Measurements from ENCODE around the gene ZNHIT2.

ZNHIT2 gene

DNA sequence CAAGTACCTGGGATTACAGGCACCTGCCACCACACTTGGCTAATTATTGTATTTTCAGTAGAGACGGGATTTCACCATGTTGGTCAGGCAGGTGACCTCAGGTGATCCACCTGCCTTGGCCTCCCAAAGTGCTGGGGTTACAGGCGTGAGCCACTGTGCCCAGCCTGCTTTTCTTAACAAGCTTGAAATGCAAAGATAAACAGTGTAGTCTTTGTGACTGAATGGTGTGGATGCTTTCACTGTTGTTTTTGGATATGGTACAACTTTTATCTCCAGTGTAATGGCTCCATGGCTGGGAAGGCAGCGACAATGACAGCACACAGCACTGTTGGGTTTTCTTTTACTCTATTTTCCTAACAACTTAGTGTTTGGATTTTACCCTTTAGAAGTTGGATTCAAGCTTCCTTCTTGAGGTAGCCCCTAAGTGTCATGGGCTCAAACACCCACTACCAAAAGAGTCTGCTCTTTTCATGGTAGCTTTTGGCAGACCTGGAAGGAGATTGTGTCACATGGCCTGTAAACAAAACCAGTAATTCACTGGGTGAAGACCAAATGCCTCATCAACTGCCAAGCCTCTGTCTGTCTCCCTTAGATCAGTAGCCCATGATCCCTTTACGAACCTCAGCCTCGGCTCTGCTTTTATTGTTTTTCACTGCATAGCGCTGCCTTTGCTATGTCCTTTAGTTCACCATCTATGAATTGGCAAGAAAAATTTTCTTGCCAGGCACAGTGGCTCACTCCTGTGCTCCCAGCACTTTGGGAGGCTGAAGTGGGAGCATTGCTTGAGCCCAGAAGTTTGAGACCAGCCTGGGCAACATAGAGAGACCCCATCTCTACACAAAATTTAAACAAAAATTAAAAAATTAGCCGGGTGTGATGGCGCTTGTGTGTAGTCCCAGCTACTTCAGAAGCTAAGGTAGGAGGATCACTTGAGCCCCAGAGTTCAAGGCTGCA is 15.1 kb downstream of the ZNHIT2 start:
- no peak for DNase-seq

DNA sequence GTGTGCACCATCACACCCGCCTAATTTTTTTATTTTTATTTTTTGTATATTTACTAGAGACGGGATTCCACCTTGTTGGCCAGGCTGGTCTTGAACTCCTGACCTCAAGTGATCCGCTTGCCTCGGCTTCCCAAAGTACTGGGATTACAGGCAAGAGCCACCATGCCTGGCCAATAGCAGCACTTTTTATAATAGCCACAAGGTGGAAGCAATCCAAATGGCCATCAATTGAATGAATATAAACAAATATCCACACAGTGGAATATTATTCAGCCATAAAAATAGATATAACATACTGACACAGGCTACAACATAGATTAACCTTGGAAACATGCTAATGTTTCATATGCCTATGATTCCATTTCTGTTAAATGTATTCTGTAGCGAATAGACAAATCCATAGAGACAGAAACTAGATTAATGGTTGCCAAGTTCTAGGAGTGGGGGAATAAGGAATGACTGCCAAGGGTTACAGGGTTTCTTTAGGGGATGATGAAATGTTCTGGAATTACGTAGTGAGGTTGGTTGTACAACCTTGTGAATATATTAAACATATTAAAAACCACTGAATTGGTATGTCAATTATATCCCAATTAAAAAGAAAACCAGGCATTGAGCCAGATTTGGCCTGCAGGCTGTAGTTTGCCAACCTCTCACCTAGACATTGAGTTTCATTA is 16.7 kb downstream of the ZNHIT2 start:
- DNase-seq = no peak

DNA sequence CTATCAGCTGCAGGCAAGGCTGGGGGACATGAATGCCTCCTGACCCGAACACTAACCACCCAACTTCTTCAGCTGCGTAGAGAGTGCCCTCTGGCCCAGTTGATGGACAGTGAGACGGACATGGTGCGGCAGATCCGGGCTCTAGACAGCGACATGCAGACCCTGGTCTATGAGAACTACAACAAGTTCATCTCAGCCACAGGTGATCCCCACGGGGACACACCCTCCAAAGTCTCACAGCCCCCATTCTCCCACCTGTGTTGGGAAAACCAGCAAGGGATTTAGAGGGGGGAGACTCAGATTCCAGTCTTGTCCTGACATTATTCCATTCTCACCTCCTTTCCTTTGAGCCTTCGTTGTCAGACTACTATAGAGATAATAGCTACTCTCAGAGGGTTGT is 20.6 kb downstream of the ZNHIT2 start:
- no peak for DNase-seq

DNA sequence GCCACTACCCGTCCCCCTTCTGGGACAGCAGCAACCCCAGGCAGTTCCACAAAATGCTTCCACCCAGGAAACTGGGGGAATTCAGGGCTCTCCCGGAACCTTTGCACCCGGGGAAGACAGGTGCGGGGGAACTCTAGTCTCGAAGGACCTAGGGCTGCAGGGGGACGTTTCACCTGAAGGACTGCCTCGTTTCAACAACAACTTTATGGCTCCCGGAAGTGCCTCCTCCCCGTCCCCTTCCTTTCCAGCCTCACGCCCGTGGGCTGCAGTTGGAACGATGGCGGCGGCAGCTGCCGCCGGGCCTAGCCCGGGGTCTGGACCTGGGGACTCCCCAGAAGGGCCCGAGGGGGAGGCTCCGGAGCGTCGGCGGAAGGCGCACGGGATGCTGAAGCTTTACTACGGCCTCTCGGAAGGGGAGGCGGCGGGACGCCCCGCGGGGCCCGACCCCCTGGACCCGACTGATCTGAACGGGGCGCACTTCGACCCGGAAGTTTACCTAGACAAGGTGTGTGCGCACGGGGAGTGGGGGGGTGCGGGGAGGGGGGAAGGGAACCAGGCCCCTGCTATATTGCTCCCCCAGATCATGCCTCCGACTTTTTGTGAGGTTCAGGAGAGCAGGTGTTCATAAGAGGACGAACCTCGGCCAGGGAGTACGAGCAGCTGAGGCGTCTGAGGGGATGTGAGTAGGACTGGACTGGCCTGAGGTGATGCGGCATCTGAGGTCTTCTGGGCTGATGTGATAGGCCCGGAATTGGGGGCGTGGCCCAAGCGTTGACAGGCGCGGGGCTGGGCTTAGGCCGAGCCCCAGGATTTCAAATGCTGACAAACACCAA is 21.3 kb downstream of the ZNHIT2 start, which contains the start of gene VPS51:
Gene VPS51 (plus strand): TSS at position 241 of the 833 bp plus-strand sequence. CDS start 37 bp downstream, at position 278.
- DNase-seq = peak; percentile 74

DNA sequence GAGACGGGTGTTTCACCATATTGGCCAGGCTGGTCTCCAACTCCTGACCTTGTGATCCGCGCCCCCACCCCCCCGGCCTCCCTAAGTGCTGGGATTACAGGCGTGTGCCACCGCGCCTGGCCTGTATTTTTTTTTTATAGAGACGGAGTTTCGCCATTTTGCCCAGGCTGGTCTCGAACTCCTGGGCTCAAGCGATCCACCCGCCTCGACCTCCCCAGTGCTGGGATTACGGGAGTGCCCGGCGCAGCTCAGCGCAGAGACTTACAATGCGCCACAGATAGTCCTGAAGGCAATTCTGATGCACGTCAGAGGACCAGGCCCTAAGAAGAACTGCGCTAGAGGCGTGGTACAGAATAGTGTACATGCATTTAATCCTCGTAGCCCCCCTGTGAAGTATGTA is 22.1 kb downstream of the ZNHIT2 start:
- no peak for DNase-seq

DNA sequence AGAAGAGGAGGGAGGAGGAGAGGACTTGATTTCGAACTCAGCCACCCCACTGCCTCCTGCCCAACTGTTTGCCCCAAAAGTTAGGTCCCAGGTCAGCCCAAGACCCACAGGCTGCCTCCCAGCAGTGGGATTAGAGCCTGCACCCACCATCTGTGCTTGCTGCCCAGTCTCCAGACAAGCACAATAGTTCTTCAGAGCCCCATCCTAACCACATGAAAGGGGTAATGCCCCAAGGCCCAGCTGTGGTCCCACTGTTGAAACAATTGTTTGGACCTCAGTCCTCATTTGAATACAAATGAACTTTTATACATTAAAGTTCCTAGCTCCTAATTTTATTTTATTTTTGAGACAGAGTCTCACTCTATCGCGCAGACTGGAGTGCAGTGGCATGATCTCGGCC is 26.9 kb downstream of the ZNHIT2 start:
- no peak for DNase-seq

DNA sequence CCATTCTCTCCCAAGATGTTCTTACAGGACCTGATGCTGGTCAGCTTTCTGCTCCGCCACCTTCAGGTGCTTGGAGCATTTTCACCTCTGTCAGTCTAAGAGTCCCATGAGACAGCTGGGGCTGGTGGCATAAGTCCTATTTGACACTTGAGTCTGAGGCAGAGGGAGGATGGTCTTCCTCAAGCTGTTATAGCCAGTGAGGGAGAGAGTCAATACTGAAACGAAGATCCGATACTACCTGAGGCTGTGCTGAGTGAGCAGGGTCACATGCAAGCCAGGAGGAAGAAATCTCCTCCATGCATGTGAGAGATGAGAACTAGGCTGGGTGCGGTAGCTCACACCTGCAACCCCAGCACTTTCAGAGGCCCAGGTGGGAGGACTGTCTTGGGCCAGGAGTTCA is 27.9 kb downstream of the ZNHIT2 start:
- DNase-seq = no peak

DNA sequence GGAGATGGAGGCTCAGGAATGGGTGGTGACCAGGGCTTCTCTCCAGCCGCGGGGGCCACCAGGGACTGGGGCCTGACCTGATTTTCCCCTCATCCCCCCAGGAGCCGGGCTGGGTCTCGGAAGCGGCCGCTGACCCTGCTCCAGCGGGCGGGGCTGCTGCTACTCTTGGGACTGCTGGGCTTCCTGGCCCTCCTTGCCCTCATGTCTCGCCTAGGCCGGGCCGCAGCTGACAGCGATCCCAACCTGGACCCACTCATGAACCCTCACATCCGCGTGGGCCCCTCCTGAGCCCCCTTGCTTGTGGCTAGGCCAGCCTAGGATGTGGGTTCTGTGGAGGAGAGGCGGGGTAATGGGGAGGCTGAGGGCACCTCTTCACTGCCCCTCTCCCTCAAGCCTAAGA is 29.7 kb downstream of the ZNHIT2 start:
- no peak for DNase-seq

DNA sequence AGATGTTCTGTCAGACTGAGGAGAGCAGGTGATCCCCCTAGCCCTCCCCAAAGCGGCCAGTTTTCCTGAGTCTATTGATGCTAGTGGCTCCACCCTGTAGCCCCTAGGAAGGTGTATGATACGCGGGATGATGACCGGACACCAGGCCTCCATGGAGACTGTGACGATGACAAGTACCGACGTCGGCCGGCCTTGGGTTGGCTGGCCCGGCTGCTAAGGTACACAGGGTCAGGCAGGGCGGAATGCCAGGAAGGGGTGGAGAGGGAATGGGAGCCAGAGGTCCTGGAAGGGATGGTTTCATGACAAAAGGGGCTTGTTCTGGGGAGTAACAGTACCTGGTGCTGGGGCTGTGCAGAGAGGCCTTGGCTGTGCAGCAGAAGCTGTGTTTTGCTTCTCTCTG is 30.3 kb downstream of the ZNHIT2 start:
- DNase-seq = no peak

DNA sequence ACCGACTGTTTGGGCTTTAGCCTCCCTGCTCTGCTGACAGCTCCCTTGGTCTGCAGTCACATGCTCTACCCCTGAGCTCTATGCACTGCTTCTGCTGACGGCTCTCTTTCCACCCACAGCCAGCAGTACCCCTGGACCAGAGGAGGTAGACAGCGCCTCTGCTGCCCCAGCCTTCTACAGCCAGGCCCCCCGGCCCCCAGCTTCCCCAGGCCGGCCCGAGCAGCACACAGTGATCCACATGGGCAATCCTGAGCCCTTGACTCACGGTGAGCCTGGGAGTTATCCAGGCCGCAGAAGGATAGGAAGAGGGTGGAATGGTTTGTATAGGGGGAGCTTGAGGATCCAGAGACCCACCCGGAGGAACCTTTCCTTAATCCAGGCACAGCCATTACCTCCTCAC is 30.7 kb downstream of the ZNHIT2 start:
- DNase-seq = no peak

DNA sequence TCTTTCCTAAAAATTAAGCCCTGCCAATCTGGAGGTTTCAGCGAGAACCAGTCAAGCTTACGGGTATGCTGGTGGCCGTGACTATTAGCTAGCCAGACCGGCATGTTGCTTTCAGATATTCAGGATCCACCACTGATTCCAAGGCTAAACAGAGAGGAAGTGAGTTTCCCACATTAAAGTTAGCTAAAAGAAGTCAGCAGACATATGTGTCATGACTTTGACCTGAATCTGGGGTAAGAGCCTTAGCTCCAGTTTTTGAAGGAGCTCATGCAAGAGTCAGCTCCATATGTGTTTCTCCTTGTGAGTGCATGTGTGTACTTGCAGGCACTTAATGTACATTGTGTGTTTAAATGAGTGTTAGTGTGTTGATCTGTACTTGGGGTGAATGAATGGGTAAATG is 32.1 kb downstream of the ZNHIT2 start:
- DNase-seq = no peak

DNA sequence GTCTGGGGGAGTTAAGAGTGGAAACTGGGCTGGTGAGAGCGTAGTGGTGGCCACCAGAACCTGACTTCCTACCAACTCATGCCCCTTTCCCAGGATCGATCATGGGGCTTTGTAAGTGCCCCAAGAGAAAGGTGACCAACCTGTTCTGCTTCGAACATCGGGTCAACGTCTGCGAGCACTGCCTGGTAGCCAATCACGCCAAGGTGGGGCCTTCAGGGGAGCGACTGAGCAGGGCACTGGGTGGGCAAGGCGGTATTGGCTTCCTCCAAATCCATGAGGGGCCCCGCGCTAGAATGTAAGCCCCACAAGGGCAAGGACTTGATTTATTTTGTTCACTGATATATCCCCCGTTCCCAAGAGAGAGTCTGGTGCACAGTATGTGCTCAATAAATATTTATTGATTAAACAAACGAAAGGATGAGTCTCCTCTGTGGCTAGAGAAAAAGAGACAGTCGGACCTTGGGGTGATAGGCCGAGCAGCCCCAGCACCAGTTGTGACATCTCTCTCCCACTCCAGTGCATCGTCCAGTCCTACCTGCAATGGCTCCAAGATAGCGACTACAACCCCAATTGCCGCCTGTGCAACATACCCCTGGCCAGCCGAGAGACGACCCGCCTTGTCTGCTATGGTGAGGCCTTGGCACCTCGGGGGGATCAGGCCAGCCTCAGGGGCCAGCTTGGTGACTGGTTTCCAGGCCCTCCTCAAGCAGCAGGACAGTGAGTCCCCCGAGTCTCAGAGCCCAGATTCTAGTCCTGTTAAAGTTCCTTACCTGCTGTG is 32.7 kb downstream of the ZNHIT2 start:
- no peak for DNase-seq

DNA sequence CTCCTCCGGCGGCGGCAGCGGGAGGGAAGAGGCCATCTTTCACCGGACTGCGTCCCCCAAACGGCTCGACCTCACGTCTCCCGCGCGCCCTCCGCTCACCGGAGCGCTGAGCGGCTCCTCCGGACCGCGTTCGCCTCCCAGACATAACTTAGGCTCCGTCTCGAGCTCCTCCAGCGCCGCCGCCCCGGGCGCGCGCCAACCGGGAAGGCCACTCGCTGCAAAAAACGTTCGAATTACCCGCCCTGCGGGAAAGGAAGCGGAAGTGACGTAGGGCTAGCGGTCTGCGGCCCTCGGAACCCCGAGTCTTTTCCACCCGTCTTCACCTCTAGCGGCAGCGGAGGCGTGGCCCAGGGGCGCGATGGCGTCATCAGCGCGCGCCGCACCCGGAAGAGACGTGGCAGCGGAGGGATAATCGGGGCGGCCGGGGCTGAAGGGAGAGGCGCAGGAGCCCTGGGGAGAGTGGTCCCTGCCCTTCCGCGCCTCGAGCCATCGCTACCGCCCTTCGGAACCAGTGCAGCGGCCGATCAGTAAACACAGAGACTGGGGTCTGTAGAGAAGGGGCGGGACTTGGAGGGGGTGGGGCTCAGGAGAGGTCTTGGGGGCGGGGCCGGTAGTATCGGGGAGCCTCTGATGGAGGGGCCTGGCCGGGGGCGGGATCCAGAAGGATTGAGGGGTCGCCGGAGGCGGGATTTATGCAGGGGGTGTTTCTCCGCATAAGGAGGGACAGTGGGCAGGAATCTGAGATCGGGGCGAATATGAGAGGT is 33.5 kb downstream of the ZNHIT2 start, which contains the start of the genes CDCA5 and ZFPL1:
Gene CDCA5 (minus strand): TSS at position 207 of the 764 bp plus-strand sequence. CDS start 62 bp downstream, at position 145.
Gene ZFPL1 (plus strand): TSS at position 389 of the 764 bp plus-strand sequence. CDS start 477 bp downstream, outside the sequence.
- peak; percentile 93 for DNase-seq

DNA sequence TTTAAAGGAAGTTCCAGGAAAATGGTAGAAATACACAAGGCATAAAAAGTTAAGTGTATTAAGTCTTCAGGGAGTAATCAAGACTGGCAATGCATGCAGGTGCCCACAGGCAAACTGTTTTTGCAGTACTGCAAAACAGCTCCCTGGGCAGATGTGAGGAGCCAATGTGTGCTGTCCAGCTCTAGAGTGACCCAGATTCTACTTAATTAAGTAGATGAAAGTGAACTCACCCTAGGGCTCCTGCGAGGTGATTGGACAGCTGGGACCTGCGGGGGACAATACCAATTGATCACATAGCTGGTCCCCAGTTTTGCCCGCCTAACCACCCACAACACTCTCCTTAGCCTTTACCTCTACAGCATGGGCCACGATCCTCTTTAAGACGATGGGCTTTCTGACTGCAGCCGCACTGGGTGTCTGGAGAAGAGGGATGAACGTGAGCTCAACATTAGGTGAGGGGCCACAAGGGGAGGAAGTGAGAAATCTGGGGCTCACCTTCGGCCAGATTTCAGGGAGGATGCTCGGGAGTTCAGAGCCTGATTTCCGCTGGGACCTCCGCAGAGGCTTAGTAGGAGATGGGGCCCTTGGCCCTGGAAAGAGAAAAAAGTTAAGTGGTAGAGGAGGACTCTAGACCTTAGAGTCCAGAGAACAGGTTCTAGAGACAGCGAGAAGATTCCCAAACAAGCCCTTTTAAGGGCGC is 34.2 kb downstream of the ZNHIT2 start:
- DNase-seq = no peak

DNA sequence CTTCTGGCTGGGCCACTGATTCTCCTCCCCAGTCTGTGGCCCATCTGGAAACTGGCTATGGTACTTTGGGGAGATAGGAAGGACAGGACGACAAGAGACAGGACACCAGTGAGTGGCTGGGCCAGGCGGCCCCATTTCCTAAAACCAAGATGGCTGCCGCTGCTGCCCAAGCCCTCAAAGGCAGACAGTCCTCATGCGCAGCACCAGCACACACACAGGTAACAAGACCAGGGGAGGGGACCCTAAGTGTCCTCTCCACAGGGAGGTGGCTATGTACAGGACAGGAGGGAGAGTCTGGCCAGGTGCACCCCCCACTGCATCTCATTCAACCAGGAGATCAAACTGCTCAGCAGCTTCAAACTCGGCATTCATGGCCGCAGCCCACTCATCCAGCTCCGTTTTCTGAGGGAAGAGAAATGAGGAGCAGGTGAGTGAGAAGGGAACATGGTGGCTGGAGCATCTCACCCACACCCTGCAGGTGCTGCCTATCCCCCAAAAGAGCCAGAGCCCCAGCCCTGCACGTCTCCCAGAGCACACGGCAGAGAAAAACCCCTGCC is 38.6 kb downstream of the ZNHIT2 start:
- no peak for DNase-seq

DNA sequence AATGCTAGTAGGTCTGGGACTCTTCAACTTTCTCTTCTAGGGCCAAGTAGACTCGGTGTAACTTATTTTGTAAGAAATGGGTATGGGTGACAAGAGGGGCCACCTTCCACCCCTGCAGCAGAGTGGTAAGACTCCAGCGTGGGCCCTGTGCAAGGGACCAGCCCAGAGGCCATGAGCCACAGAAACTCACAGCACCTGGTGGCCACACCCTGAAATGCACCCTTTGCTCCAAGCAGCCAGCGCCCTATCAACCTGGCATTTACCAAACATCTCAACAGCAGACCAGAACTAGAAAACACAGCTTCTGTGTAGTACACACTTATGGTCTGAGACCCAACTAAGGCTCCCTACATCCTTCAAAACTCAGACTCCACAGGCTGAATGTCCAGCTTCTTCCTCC is 39.4 kb downstream of the ZNHIT2 start:
- peak; percentile 34 for DNase-seq

DNA sequence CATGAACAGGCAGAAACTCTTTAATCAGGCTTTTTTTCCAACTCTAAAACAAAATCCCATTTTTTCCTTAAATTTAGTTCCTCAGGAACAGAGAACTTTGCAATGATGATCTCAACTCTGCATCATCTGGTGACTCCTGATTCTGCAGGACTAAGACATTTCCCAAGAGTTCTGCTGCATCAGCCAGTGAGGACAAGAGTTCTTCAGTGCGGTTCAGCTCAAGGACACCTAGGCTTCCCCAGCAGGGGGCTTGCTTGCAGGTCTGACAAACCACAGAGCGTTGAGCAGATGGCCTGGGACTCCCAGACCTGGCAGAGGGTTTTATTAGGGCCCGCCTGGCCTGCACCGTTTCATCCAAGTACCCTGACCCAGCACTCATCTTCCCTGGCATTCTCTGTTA is 40.0 kb downstream of the ZNHIT2 start:
- no peak for DNase-seq

DNA sequence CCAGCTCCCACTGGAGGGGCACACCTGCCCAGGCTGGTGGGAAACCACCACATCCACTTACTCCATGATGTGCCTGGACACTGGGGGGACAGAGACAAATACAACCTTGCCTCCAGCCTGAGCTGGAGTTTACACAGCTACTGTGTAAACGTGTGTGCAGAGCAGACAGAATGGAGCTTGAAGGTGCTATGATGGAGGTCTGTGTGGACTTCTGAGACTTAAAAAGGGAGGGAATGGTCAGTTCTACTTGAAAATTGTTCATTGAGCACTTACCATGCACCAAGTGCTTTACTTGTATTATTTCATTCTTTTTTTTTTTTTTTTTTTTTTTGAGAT is 44.9 kb downstream of the ZNHIT2 start:
- no peak for DNase-seq

DNA sequence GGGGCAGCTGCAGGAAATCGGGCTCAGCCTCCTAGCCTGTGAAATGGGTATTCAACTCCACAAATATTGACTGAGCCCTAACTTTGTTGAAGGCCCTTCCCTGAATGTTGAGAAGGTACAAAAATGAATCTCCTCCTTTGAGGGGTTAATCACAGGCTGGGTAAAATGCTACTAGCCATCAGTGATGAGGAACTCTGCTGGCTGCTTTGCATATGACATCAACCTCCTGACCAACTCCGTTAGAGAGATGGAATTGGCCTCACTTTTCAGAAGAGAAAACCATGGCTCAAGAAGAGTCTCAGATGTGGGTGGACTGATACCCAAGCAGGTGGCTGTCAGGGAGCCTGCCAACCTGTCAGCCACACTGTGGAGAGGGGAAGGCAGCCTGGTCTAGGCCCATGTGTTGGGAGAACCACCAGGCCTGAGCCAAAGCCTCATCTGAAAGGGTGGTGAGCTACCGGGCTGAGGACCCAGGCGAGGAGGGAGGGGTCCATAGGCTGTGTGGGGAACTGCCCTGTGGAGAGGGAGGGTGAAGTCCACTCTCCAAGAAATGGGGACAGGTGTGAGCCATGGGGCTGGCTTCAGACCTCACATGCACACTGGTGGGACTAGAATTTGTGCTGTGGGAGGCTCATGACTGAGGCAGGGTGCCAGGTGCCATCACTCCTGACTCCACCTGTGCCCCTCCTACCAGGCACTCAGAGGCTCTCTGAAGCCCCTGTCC is 45.4 kb downstream of the ZNHIT2 start:
- DNase-seq = no peak

DNA sequence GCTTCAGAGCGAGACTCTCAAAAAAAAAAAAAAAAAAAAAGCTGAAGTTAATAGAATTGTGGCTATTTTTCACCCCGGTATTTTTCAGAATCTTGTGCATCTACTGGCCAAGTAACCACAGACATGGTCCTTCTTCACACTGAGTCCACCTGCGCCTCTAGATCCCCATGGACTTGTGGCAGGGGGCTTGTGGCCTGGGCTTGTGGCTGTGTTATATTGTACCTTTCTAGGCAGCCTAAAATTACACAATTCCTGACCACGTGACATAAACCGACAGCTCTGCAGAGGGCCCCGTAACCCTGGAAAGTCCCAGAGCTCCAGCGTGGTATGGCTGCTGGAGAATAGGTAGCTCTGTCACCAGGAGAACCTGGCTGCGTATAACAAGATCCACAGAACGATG is 48.3 kb downstream of the ZNHIT2 start:
- DNase-seq = no peak

Measured in effector CD8-positive, alpha-beta T cell (primary cell).